H1 (cell line): ENCODE data around the gene CASD1. TPM values are rescaled to one million over a fixed set of nuclear protein-coding genes. Genes with fewer than 3 reads are reported as not detected.

Experiments
- ATF2 ChIP-seq: IDR thresholded peaks from 2 replicates; pipeline ENCODE4 v1.6.1; 2012; ENCODE audit warnings: low read length, inconsistent platforms
- SAP30 ChIP-seq: fragments of 300-600 bp; sonication (generic); IDR thresholded peaks from 2 replicates; pipeline ENCODE4 v1.7.1; 2012; ENCODE audit warnings: low read length, moderate library complexity, mild to moderate bottlenecking, inconsistent platforms; ENCODE audit not compliant: insufficient read depth, insufficient replicate concordance
- SRF ChIP-seq: IDR thresholded peaks from 2 replicates; pipeline ENCODE4 v1.6.1; 2011; ENCODE audit warnings: mild to moderate bottlenecking, low read depth, low read length, moderate library complexity
- ZNF274 ChIP-seq: IDR thresholded peaks from 2 replicates; pipeline ENCODE4 v1.7.0; 2012; ENCODE audit warnings: low read length, borderline replicate concordance; ENCODE audit errors: extremely low read depth
- polyA plus RNA-seq, 7 experiments: library from polyadenylated mRNA; depleted of rRNA in 3 of 7; stranded (reverse) in 5 of 7; unstranded in 2 of 7; fragments of >200 nt in 5 of 7; fragments of 200-250 nt in 2 of 7; gene quantifications; 1 replicate in 5 of 7; 2 replicates in 1 of 7; 4 replicates in 1 of 7; pipeline versions ENCODE4 v1.2.1 to v1.2.3, GENCODE V29; 2011 to 2013; ENCODE audit warnings: missing spikeins in 2 of 7, mixed read lengths in 2 of 7
- total RNA-seq: library from RNA; stranded (reverse); fragmentation: NEBNext Ultra II Directional; extraction: Animal tissue kit (Norgen Biotek cat#: 25700); gene quantifications from 2 replicates; pipeline ENCODE4 v1.2.1, GENCODE V29; 2021

Gene CASD1
- total and polyA plus RNA-seq, 2 of the 8 experiments (the other 6 are each of a cell fraction or from before 2014, with no cell fraction given), result 14.2 to 18.8 TPM

- TF ChIP-seq ATF2 (no peak), SRF (no peak), SAP30 (no peak), ZNF274 (no peak)
These were observed 2.1 kb upstream of the CASD1 start (continued) for GRCh38 chr7:94507462-94507861.
